OCI-LY7 (cell line): ENCODE results near the gene ZBTB20. TPM values are rescaled to one million over a fixed set of nuclear protein-coding genes. Genes with fewer than 3 reads are reported as not detected.

Experiments used
- BruUV-seq: library from RNA; stranded (reverse); fragments of 400-500 nt; replicated peaks from 2 replicates; lab custom pipeline; 2021; lab: Mats Ljungman, UMichigan
- CTCF ChIA-PET: fragments of 300-600 bp; sonication (Branson Sonifier 250); formaldehyde crosslinking; loops from one replicate; lab custom pipeline; 2022; ENCODE audit warnings: antibody characterized with exemption; ENCODE audit not compliant: unreplicated experiment; lab: Charles Lee
- POLR2A ChIA-PET: fragments of 300-600 bp; sonication (Branson Sonifier 250); formaldehyde crosslinking; loops from one replicate; lab custom pipeline; 2022; ENCODE audit warnings: antibody characterized with exemption; lab: Charles Lee
- DNase-seq: peaks from one replicate; pipeline ENCODE4 v3.0.0-alpha.2; 2015; ENCODE audit warnings: low spot score
- H2AFZ ChIP-seq: fragments of 200-600 bp; sonication (generic), shearing (Covaris generic); 2 replicates; pipeline ENCODE4 v1.6.1; 2014; ENCODE audit warnings: mild to moderate bottlenecking, antibody characterized with exemption, low read length, moderate library complexity
- H3K27ac ChIP-seq: fragments of 200-600 bp; sonication (generic); 2 replicates; pipeline ENCODE4 v1.5.1; 2014; ENCODE audit warnings: mixed run types, low read depth, mild to moderate bottlenecking, moderate library complexity, low read length, inconsistent platforms; ENCODE audit not compliant: poor library complexity, severe bottlenecking
- H3K36me3 ChIP-seq: fragments of 200-600 bp; sonication (generic); 2 replicates; pipeline ENCODE4 v1.6.1; 2014; ENCODE audit warnings: mild to moderate bottlenecking, antibody characterized with exemption, low read length, moderate library complexity, mixed read lengths; ENCODE audit not compliant: insufficient read depth
- H3K4me1 ChIP-seq: fragments of 200-600 bp; sonication (generic); 2 replicates; pipeline ENCODE4 v1.5.1; 2014; ENCODE audit warnings: mild to moderate bottlenecking, low read length; ENCODE audit not compliant: insufficient read depth, poor library complexity, severe bottlenecking
- H3K4me2 ChIP-seq: fragments of 200-600 bp; sonication (generic); 2 replicates; pipeline ENCODE4 v1.6.1; 2014; ENCODE audit warnings: mild to moderate bottlenecking, low read length
- H3K4me3 ChIP-seq: fragments of 200-600 bp; sonication (generic); 2 replicates; pipeline ENCODE4 v1.5.1; 2014; ENCODE audit warnings: mild to moderate bottlenecking, low read depth, low read length; ENCODE audit not compliant: poor library complexity, severe bottlenecking
- H3K79me2 ChIP-seq: fragments of 200-600 bp; sonication (generic); 2 replicates; pipeline ENCODE4 v1.6.1; 2016; ENCODE audit warnings: low read depth, mild to moderate bottlenecking, low read length, moderate library complexity, mixed read lengths; ENCODE audit not compliant: insufficient read depth
- H3K9me2 ChIP-seq: fragments of 200-600 bp; sonication (generic); 2 replicates; pipeline ENCODE4 v1.6.1; 2016; ENCODE audit warnings: mild to moderate bottlenecking, low read length, mixed read lengths; ENCODE audit not compliant: insufficient read depth
- H3K9me3 ChIP-seq: fragments of 200-600 bp; sonication (generic); 2 replicates; pipeline ENCODE4 v1.6.1; 2014; ENCODE audit warnings: mild to moderate bottlenecking, mixed run types, low read length, mixed read lengths
- H4K20me1 ChIP-seq: fragments of 200-600 bp; sonication (generic); 2 replicates; pipeline ENCODE4 v1.6.1; 2014; ENCODE audit warnings: mild to moderate bottlenecking, antibody characterized with exemption, low read length, moderate library complexity, mixed read lengths; ENCODE audit not compliant: insufficient read depth
- EZH2phosphoT487 ChIP-seq: fragments of 200-600 bp; sonication (generic); IDR thresholded peaks from 2 replicates; pipeline ENCODE4 v1.6.1; 2018; ENCODE audit warnings: low read depth, borderline replicate concordance, mild to moderate bottlenecking, mixed run types, antibody characterized with exemption, low read length, moderate library complexity, mixed read lengths
- intact Hi-C: fragments of 100-400 bp; cut with micrococcal nuclease; formaldehyde crosslinking; loops from one replicate; pipeline ENCODE4 v1.10.0; 2022; ENCODE audit not compliant: unreplicated experiment
- total RNA-seq, 2 experiments: library from RNA; depleted of rRNA in 1 of 2; stranded (reverse); fragments of >200 nt in 1 of 2; shearing (Covaris generic) in 1 of 2; gene quantifications; 2 replicates each; pipeline ENCODE4 v1.2.3, GENCODE V29; 2014 to 2022
- TF ChIP-seq, protein P1 (sequence below): fragments of 200-600 bp; sonication (generic); conservative IDR thresholded peaks from 2 replicates; pipeline ENCODE4 v1.5.1; 2014; ENCODE audit warnings: mild to moderate bottlenecking, antibody characterized with exemption, low read length, moderate library complexity, mixed read lengths

Gene ZBTB20
- total RNA-seq, 2 experiments from 2014 or later: 5.5 to 11.8 TPM

DNA sequence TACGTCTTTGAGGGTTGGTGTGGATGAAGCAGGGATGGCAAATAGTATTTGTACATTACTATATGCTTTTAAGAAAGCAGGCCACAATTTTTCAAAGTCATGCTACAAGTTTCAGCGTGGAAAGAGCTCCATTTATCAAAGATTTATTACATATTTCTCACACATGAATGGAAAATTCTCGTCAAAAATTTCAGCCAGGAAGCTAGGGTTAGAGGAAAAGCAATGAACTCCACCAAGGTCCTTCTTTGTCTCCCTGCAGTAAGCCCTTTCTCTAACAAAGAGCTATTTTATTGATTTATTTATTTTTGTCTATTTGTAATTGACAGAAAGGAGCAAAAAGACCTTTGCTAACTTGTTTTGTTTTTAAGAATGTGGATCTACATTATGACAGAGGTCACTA lies 7.5 kb upstream of the ZBTB20 start:
- Histone ChIP-seq H3K79me2 (no peaks in the 10 kb centered on the region), H2AFZ (no peak overlapping the region), H3K36me3 (no peaks in the 10 kb centered on the region), H3K4me3 (no peak overlapping the region), H4K20me1 (no peaks in the 10 kb centered on the region), H3K4me2 (no peak overlapping the region), H3K9me2 (no peaks in the 10 kb centered on the region), H3K9me3 (no peaks in the 10 kb centered on the region), H3K4me1 (no peaks in the 10 kb centered on the region), H3K27ac (no peak overlapping the region)
- POLR2A ChIA-PET: interaction anchor here (0.6 to 1.0 kb wide), 4 partner anchors 9 to 1763 kb away, joined by 3 to 5 read pairs (median 3); no protein-coding TSS in a partner anchor
- no TSS peak for BruUV-seq
- intact Hi-C loops: no loop called here
- TF ChIP-seq EZH2phosphoT487: no peak
- TF ChIP-seq, protein P1, sequence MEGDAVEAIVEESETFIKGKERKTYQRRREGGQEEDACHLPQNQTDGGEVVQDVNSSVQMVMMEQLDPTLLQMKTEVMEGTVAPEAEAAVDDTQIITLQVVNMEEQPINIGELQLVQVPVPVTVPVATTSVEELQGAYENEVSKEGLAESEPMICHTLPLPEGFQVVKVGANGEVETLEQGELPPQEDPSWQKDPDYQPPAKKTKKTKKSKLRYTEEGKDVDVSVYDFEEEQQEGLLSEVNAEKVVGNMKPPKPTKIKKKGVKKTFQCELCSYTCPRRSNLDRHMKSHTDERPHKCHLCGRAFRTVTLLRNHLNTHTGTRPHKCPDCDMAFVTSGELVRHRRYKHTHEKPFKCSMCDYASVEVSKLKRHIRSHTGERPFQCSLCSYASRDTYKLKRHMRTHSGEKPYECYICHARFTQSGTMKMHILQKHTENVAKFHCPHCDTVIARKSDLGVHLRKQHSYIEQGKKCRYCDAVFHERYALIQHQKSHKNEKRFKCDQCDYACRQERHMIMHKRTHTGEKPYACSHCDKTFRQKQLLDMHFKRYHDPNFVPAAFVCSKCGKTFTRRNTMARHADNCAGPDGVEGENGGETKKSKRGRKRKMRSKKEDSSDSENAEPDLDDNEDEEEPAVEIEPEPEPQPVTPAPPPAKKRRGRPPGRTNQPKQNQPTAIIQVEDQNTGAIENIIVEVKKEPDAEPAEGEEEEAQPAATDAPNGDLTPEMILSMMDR: no peak
- CTCF ChIA-PET: no interaction called here
- DNase-seq: no peak

DNA sequence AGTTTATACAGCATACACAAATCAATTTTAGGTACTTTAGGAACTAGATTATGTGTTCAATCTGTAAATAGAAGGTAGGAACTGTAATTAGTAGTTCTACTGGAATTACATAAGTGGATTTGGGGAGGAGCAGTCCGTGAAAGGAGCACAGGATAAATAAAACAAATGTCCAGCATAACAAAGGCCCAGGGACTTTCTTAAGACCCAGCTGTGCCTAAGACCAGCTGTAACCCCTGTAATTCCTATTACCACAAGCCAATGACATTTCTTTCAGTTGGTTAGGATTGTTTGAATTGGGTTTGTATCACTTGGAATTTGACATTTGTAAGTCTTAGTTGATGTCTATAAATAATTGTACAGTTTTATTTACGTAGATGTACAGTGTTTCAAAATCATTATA lies 4.8 kb upstream of the ZBTB20 start:
- no TSS peak for BruUV-seq
- DNase-seq: no peak
- TF ChIP-seq, protein P1: no peak
- TF ChIP-seq EZH2phosphoT487: no peak
- Histone ChIP-seq H2AFZ (no peak overlapping the region), H3K4me2 (no peak overlapping the region), H3K4me3 (no peak overlapping the region), H4K20me1 (no peaks in the 10 kb centered on the region), H3K27ac (no peak overlapping the region), H3K36me3 (no peaks in the 10 kb centered on the region), H3K79me2 (no peaks in the 10 kb centered on the region), H3K9me2 (no peaks in the 10 kb centered on the region), H3K4me1 (peaks cover 6% of the 10 kb centered on the region), H3K9me3 (no peaks in the 10 kb centered on the region)
- intact Hi-C loops: no loop called here
- POLR2A ChIA-PET: interaction anchor here (0.6 kb wide), 1 partner anchor 17 kb away, joined by 3 read pairs; no protein-coding TSS in a partner anchor
- CTCF ChIA-PET: no interaction called here

DNA sequence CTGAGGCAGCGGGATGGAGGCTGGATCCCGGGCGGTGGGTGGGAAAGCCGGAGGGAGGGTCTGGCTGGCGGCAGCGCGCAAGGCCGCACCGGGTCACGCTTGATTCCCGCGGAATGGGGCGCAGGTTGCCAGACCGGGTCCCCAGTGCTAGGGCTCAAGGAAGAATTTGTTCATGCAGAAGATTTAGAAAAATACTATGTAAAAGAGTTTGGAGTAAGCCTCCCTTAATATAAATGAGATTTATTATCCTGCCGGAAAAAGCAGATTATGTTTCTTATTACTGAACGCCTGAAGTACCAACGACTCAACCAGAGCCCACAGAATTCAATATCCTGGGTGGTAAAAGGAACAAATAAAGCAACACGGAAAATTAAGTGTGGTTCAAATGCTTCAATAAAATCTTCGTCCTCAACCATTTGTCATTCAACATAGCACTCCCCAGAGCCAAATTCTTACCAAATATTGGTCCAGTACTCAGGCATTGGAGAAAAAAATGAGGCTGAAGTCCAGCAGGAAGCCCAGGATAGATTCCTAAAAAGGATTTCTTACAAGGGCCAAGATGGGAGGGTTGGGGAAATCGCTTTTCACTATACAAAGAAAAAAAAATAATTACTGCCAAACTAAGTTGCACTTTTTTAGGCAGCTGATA lies 1.2 kb upstream of the ZBTB20 start:
- Histone ChIP-seq H3K4me1 (peaks cover 17% of the 10 kb centered on the region), H3K9me2 (no peaks in the 10 kb centered on the region), H3K4me3 (peak overlapping the region; percentile 91), H3K36me3 (no peaks in the 10 kb centered on the region), H2AFZ (peak overlapping the region; percentile 85), H3K27ac (peak overlapping the region; percentile 64), H3K4me2 (peak overlapping the region; percentile 91), H4K20me1 (no peaks in the 10 kb centered on the region), H3K79me2 (no peaks in the 10 kb centered on the region), H3K9me3 (no peaks in the 10 kb centered on the region)
- no peak for DNase-seq
- TSS peak; percentile 57 for BruUV-seq
- POLR2A ChIA-PET: no interaction called here
- intact Hi-C loops: loop anchor here (5.0 kb wide), 1 partner anchor 931 kb away; no protein-coding TSS in a partner anchor
- CTCF ChIA-PET: no interaction called here
- TF ChIP-seq, protein P1: no peak
- no peak for TF ChIP-seq EZH2phosphoT487
